ENCODE data around the gene ZNF285.

DNA sequence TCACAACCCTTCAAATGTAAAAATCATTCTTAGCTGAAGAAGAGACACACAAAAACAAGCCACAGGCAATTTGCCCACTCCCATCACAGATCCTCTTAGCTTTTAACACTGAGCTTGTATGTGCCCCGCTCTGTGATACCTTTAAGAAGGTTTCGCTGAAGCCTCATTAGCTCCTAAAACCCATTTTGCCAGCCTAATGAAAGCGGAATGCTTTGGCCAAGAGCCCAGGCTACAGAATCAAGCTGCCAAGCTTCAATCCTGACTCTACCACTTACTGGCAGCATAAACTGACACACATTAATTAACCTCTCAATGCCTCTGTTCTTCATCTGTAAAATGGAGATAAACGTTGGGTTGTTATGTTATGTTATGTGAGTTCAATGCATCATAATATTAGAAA lies 55.4 kb downstream of the ZNF285 start:
- TF ChIP-seq, protein P1, sequence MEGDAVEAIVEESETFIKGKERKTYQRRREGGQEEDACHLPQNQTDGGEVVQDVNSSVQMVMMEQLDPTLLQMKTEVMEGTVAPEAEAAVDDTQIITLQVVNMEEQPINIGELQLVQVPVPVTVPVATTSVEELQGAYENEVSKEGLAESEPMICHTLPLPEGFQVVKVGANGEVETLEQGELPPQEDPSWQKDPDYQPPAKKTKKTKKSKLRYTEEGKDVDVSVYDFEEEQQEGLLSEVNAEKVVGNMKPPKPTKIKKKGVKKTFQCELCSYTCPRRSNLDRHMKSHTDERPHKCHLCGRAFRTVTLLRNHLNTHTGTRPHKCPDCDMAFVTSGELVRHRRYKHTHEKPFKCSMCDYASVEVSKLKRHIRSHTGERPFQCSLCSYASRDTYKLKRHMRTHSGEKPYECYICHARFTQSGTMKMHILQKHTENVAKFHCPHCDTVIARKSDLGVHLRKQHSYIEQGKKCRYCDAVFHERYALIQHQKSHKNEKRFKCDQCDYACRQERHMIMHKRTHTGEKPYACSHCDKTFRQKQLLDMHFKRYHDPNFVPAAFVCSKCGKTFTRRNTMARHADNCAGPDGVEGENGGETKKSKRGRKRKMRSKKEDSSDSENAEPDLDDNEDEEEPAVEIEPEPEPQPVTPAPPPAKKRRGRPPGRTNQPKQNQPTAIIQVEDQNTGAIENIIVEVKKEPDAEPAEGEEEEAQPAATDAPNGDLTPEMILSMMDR (IDR thresholded peaks at IDR 0.05 in 2 of 3, conservative IDR thresholded peaks at IDR 0.05 in 1 of 3; ENCODE audit: borderline replicate concordance in 1 of 3, insufficient read depth in 1 of 3, low read depth in 2 of 3, low read length in 2 of 3): no peak
- no peak for TF ChIP-seq EZH2 (IDR thresholded peaks at IDR 0.05)
- TF ChIP-seq, protein P2, sequence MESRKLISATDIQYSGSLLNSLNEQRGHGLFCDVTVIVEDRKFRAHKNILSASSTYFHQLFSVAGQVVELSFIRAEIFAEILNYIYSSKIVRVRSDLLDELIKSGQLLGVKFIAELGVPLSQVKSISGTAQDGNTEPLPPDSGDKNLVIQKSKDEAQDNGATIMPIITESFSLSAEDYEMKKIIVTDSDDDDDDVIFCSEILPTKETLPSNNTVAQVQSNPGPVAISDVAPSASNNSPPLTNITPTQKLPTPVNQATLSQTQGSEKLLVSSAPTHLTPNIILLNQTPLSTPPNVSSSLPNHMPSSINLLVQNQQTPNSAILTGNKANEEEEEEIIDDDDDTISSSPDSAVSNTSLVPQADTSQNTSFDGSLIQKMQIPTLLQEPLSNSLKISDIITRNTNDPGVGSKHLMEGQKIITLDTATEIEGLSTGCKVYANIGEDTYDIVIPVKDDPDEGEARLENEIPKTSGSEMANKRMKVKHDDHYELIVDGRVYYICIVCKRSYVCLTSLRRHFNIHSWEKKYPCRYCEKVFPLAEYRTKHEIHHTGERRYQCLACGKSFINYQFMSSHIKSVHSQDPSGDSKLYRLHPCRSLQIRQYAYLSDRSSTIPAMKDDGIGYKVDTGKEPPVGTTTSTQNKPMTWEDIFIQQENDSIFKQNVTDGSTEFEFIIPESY (IDR thresholded peaks at IDR 0.05; ENCODE audit: extremely low read depth, insufficient replicate concordance, low read length): no peak
- TF ChIP-seq, protein P3, sequence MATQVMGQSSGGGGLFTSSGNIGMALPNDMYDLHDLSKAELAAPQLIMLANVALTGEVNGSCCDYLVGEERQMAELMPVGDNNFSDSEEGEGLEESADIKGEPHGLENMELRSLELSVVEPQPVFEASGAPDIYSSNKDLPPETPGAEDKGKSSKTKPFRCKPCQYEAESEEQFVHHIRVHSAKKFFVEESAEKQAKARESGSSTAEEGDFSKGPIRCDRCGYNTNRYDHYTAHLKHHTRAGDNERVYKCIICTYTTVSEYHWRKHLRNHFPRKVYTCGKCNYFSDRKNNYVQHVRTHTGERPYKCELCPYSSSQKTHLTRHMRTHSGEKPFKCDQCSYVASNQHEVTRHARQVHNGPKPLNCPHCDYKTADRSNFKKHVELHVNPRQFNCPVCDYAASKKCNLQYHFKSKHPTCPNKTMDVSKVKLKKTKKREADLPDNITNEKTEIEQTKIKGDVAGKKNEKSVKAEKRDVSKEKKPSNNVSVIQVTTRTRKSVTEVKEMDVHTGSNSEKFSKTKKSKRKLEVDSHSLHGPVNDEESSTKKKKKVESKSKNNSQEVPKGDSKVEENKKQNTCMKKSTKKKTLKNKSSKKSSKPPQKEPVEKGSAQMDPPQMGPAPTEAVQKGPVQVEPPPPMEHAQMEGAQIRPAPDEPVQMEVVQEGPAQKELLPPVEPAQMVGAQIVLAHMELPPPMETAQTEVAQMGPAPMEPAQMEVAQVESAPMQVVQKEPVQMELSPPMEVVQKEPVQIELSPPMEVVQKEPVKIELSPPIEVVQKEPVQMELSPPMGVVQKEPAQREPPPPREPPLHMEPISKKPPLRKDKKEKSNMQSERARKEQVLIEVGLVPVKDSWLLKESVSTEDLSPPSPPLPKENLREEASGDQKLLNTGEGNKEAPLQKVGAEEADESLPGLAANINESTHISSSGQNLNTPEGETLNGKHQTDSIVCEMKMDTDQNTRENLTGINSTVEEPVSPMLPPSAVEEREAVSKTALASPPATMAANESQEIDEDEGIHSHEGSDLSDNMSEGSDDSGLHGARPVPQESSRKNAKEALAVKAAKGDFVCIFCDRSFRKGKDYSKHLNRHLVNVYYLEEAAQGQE (IDR thresholded peaks at IDR 0.05; ENCODE audit: low read depth): no peak
- no peak for TF ChIP-seq EZH2phosphoT487 (IDR thresholded peaks at IDR 0.05; ENCODE audit: borderline replicate concordance)
- no peak for TF ChIP-seq POLR2A (IDR thresholded peaks at IDR 0.05; ENCODE audit: borderline replicate concordance, extremely low read depth, insufficient read depth, insufficient read length)
